GM20431 (cell line): ENCODE data around the gene LAYN.

Source experiments
- in situ Hi-C: fragments of 300-500 bp; cut with MseI, MboI; formaldehyde crosslinking; loops from one replicate; pipeline ENCODE4 v1.15.0; 2020; ENCODE audit warnings: low sequenced_read_pairs; ENCODE audit not compliant: unreplicated experiment

The LAYN gene

GRCh38 chr11:111559800-111560464, 19.4 kb downstream of the LAYN start:
- in situ Hi-C loops, result no loop called here

DNA sequence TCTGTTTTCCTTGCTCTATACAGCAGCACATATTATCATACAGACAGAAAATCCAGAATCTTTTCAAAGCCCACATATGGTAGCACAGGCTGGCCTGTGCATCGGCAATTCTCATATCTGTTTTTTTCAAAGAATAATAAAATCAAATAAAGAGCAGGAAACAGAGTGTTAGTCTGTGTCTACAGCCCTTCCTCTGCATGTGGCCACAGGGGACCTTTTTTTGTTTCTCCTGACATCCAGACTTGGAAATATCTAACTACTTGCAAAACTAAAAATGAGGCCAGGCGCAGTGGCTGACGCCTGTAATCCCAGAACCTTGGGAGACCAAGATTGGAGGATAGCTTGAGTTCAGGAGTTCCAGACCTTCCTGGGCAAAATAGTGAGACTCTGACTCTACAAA, 20.3 kb downstream of the LAYN start:
- in situ Hi-C loops, result no loop called here

DNA sequence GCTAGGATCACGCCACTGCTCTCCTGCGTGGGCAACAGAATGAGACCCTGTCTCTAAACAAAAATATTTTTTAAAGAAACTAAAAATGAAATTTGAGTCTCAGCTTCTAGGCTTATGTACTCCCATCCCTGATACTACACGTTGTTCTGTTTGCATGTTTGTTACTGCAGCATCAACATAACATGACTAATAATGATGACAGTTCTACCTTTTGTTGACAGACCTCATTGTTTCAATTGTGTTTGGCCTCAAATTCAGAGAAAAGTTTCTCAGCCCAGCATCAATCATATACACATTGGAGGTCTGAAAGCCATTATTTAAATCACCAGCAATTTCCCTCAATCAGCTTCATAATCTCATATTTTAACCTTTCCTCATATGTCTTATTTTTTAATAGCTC, 20.8 kb downstream of the LAYN start:
- in situ Hi-C loops, result no loop called here

DNA sequence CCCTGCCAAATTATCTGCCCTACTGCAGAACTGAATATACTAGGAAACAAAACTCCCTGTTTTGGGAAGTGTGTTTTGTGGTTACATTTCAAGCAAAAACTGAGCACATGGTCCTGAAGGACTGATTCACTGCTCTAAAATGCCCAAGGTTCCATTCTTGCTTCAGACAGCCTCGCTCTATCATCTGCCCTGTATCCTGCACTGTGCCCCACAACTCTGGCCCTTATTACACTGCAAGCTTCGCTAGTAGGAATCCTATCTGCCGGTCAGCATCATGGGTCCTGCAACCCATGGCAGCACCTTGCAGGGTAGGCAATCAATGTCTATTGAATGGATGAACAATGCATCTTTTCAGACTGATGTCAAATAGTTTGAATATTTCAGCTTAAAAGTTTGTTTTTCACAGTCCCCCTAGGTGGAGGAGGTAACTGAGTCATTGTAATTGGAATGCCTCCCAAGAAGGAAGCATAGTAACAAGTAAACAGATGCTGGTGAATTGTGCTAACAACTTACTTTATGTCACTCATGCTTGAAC, 21.3 kb downstream of the LAYN start:
- in situ Hi-C loops, result no loop called here

DNA sequence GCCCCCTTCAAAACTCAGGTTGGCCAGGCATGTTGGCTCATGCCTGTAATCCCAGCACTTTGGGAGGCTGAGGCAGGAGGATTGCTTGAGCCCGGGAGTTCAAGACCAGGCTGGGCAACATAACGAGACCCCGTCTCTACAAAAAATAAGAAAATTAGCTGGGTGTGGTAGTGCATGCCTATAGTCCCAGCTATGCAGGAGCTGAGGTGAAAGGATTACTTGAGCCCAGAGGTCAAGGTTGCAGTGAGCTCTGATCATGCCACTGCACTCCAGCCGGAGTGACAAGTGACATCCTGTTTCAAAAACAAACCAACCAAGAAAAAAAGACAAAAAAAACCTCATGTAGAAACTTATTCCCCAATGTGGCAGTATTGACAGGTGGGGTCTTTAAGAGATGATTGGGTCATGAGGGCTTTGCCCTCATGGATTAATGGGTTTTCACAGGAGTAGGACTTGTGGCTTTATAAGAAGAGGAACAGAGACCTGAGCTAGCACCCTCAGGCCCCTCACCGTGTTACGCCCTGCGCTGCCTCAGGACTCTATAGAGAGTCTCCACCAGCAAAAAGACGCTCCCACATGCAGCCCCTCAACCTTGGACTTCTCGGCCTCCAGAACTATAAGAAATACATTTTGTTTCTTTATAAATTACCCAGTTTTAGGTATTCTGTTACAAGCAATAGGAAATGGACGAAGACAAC, 22.3 kb downstream of the LAYN start:
- in situ Hi-C loops, result no loop called here

DNA sequence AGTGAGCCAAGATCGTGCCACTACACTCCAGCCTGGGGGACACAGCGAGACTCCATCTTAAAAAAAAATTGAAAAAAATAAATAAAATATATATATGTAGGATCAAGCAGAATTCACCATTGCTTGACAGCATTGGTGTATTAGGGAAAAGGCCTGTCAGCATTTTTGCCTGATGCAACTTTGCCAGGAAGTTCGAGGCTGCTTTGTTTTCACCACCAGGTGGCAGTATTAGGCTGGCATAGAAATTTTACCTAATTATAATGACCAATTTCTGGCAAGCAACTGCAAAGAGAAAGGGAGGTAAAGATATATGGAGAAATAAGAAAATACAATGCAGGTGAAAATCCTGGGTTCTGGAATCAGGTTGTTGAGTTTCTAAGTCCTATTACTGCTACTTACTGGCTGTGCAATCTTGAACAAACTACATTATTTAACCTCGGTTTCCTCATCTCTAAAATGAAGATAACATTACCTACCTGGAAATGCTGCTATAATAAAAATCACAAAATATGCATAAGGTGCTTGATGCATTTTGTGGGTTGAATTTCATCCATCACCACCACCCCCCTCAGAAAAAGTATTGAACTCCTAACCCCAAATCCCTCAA, 24.7 kb downstream of the LAYN start:
- in situ Hi-C loops, result no loop called here

DNA sequence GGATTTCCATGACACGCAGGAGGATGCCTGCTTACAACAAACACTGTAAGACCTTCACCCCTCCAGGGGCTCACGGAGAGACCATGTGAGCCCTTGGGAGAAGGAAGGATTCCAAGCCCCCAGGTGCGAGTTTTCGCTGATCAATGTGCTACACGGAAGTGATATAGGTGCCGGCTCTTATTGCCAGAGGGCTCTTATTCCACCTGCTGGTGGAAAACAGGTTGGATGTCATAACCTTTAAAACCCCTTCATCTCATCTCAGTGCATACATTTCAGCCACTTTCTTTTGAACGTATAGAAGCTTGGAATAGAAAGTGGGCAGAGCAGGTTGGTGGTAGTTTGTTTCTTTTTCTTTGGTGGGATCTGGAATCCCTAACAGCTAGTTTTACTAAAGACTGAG, 25.8 kb downstream of the LAYN start:
- in situ Hi-C loops, result no loop called here

DNA sequence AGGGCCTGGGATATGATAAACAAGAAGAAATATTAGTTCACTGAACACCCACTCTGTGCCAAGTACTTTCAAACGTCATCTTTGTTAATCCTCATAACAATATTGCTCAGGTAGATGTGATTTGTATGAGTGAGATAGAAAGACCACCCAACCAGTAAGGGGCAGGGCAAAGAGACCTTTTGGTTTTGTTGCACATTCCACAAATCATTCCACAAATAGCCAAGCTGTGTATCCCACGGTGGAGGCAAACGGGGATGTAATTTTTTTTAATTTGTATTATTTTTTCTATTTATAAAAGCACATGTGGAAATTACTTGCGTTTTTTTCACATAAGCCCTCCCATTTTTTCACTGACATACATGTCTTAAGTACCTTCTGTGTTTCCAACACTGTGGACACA, 29.0 kb downstream of the LAYN start:
- in situ Hi-C loops, result no loop called here

GRCh38 chr11:111570796-111571195, 30.3 kb downstream of the LAYN start:
- in situ Hi-C loops, result no loop called here

- in situ Hi-C loops, result no loop called here
Observed at GRCh38 chr11:111571829-111572501, 31.4 kb downstream of the LAYN start.

GRCh38 chr11:111572581-111572980, 32.1 kb downstream of the LAYN start:
- in situ Hi-C loops, result no loop called here

DNA sequence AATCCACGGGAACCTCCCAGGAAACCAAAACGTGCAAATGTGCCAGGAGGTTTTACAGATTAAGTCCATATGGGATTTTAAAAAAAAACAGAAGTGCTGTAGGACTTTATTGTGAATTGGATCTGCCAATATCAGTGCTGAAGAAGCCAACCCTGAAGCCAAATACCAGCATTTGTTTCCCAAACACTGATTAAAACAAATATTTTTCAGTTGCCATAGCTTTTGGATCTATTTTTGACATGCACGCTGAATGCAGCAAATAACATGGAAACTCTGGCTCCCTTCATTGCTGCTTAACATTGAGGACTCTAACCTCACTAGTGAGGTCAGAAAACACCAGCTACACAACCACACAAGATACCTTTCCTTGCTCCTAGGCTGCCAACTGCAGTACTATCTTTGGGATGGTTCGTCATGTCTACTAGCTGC, 33.3 kb downstream of the LAYN start:
- in situ Hi-C loops, result no loop called here

DNA sequence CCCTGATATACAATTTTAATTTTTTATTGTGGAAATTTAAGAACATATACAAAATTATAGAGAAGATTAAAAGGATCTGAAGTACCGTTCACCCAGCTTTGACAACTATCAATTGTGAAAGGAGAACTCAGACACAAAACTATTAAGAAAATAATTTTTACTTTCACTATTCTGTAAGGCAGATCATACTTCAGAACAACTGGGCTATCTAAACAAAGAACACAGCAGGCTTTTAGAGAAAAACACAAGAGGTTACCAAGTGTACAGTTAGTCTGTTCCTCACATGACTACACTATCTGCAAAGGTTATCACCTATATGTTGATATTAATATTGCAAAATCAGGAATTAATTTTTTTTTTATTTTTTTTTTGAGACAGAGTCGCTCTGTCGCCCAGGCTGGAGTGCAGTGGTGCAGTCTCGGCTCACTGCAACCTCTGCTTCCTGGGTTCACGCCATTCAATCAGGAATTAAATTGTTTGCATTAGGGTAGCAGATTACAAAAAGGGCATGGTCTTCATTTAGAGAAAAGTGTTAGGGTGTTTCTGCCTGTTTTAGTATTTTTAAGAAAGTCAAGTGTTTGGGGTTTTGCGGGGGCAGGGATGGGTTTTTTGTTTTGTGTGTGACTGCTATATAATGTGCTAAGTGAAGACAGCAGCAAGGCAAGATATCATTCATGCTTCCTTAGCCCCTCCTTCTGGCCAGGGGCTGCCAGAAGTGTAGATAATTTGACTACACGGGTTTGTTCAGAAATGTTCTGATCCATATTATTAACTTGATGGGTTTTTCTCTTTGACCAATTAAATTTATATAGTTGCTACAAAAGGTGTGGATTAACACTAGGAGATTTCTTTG, 34.1 kb downstream of the LAYN start:
- in situ Hi-C loops, result no loop called here

GRCh38 chr11:111575740-111576139, 35.2 kb downstream of the LAYN start:
- in situ Hi-C loops, result no loop called here

- in situ Hi-C loops, result no loop called here
Observed at GRCh38 chr11:111577821-111578220, 37.3 kb downstream of the LAYN start.

DNA sequence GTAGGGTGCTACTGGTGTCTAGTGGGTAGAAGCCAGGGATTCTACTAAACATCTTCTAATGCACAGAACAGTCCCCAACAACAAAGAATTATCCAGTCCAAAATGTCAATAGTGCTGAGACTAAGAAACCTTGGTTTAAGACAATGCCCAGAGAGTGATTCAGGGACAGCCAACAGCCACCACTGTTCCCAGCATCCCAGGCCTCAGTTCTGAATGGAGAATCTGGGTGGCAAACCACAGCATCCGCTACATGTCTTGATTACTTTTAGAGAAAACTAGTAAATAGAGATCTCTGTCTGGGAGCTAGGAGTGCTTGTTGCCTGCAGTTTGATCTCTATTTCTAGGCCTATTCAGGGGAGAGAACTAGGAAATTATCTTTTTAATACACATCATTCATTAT, 40.8 kb downstream of the LAYN start:
- in situ Hi-C loops, result loop anchor here (10.0 kb wide), 1 partner anchor 263 kb away; no protein-coding TSS in a partner anchor

DNA sequence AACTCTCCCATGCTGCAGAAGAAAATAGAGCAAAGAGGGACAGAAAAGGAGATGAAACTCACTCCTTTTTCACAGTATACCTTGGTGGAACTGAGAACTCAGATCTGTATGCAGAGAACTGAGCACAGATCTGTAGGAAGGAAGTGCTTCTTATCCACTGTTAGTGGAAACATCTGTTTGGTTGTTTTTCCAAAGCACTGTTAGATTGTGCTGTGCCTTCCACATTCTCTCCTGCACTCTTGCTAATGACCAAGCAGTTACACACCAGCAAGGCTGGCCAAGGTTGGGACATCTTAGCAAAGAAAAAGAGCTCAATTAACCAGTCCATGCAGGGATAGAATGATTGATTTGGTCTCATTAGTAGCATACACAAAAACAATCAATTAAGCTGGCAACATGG, 41.6 kb downstream of the LAYN start:
- in situ Hi-C loops, result loop anchor here (10.0 kb wide), 1 partner anchor 263 kb away; no protein-coding TSS in a partner anchor

- in situ Hi-C loops, result loop anchor here (10.0 kb wide), 1 partner anchor 262 kb away; no protein-coding TSS in a partner anchor
Observed at GRCh38 chr11:111582881-111583280, 42.4 kb downstream of the LAYN start.

GRCh38 chr11:111585371-111585770, 44.9 kb downstream of the LAYN start:
- in situ Hi-C loops, result loop anchor here (10.0 kb wide), 1 partner anchor 259 kb away; no protein-coding TSS in a partner anchor
